SHP77 treated with DMSO at 0.1 percent for 48 hours (cell line): ENCODE results near the gene KIF4B.

Source experiments
- DNase-seq: peaks from one replicate; lab custom pipeline; 2025; lab: John Stamatoyannopoulos, UW

KIF4B gene

DNA sequence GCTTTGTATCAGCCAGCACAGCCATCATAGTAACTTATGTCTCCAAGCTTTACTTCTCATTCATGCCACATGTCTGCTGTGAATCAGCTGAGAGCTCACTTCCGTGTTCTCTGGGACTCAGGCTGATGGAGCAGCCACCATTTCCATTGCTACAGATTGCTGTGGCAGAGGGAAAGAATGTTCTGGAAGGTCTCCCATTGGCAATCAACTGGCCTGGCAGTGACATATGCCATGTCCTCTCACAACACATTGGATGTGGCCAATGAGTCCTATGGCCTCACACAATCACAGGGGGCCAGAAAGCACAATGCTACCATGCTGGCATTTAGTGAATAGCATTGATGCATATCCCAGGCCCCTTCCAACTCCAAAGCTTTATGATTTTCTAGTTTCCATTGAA lies 44.1 kb downstream of the KIF4B start:
- DNase-seq, result no peak

DNA sequence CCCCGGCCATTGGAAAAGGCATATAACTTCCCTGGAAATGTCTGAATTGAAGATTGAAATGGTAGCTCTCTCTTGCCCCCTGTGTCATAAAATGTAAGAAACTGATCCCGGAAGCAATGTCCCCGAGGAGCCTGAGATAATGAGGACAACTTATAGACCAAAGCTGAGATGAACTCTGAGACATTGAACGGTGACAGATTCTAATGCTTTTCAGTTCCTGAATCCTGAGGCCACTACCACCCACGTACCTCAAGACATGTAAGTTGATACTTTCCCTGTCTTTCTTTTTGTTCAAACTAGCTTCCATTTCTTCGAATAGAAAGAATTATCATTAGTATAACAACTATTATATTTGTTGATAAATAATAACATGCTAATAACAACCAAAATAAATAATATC lies 51.0 kb downstream of the KIF4B start:
- DNase-seq, result no peak

DNA sequence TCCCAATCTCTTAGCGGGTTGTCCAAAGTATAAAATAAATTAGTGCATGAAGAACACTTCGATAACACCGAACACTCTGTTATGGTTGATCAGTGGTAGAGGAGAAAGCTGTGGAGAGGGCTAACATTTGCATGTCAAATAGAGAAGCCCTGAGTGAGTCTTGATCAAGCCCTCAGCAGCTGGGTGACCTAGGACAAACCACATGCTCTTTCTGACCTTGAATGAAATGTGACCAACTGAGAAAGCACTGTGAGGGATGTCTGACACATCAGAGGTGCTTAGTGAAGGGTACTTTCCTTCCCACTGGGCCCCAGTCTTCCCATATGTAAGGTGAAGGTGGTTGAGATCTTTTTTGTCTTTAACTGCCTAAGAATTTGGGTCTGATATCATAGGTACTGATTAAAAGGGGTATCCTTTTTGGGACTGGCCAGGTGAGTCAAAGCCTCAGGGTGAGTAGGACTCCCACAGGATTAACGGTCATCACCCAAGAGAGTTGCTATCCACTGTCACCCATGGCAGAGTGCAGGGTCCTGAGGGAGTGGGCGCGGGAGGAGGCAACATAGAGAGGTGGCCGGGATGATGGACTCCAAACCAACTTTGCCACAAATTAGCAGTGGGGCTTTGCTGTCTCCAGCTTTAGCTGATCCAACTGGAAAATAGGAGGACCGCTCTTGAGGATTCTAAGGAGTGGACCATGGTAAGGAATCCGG lies 53.5 kb downstream of the KIF4B start:
- DNase-seq, result no peak
